HG02759 (cell line): Measurements from ENCODE around the gene ADGRE1.

Experiments used
- ATAC-seq: cut with Tn5 transposase; IDR thresholded peaks from one replicate; pipeline ENCODE4 v1.9.1; 2021; ENCODE audit warnings: mild to moderate bottlenecking, moderate library complexity; ENCODE audit not compliant: unreplicated experiment

ADGRE1 gene

DNA sequence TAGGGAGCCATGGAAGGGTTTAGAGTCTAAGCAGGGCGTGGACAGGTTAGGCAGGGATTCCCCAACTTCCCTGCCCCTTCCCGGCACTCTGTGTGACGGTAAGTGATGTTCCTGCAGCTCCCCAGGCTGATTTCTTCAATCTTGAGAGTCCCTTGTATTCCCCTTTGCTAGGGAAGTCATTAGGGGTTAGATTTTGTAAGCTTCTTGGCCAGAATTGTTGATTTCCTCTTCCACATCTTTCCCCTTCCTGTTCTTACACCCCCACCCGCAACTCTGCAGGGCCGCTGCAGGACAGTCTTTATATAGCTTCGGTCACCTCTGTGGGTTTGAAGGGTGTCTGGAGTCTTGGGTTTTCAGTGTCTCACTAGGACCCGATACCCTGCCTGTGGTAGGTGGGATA lies 10.6 kb upstream of the ADGRE1 start:
- no peak for ATAC-seq

DNA sequence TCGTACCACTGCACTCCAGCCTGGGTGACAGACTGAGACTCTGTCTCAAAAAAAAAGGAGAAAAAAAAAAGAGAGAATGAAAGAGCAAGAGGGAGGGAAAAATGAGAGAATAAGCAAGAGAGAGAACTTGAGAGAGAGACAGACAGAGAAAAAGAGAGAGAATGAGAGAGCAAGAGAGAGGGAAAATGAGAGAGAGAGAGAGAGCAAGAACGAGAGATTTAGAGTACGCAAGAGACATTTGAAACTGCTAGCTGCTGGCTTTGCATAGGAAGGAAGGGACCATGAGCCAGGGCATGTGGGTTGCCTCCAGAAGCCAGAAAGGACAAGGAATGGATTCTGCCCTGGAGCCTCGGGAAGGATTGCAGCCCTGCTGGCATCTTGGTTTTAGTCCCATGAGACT lies 9.6 kb upstream of the ADGRE1 start:
- ATAC-seq = no peak

DNA sequence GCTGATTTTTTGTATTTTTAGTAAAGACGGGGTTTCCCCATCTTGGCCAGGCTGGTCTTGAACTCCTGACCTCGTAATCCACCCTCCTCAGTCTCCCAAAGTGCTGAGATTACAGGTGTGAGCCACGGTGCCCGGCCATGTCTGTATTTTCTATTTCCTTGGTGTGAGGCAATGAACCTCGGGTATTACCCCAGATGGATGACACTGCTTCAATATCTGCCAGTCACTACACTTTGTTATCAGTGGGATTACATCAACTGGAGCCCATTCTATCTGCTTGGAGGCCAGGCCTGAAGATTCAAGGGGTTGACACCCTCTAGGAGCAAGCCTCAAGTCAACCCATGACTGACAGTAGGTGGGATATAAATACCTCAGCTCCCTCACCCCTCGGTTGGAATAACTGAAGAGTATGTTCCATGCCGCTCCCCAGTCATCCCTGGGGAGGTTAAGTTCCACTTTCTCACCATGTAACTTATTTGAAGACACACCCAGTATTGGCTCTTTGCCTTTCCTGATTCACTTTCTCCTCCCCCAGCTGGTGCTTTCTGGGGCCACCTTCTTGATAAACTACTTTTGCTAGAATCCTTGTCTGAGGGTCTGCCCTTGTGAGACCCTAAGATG lies 992 bp upstream of the ADGRE1 start:
- ATAC-seq = no peak

DNA sequence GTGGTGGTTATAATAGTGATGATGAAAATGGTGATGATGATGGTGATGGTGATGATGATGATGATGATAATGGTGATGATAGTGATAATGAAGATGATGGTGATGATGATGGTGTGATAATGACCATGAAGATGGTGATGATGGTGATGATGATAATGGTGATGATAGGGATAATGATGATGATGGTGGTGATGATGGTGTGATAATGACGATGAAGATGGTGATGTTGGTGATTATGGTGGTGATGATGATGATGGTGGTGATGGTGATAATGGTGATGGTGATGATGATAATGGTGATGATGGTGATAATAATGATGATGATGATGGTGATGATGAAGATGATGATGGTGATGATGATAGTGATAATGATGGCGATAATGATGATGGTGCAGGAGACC lies 1.6 kb downstream of the ADGRE1 start:
- no peak for ATAC-seq

DNA sequence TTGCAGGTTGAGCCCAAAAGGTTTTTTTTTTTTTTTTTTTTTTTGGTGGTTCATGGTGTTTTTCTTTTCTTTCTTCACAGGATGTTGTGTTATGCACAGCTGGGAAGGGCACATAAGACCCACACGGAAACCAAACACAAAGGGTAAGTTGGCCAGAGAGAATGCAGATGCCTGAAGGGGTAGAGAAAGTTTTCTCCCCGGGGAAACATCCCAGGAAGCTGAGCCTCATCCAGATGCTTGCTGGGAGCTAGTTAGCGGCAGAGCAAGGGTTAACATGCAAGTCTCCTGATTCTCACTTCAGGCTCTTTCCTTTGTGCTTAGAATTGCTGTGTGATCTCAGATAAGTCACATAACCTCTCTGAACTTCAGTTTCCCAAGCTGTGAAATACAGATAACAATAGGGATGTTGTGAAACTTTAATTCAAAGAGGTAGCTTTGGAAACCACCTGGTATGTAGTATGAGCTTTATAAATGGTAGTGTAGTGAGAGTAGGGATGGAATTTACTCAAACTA lies 3.1 kb downstream of the ADGRE1 start:
- no peak for ATAC-seq

DNA sequence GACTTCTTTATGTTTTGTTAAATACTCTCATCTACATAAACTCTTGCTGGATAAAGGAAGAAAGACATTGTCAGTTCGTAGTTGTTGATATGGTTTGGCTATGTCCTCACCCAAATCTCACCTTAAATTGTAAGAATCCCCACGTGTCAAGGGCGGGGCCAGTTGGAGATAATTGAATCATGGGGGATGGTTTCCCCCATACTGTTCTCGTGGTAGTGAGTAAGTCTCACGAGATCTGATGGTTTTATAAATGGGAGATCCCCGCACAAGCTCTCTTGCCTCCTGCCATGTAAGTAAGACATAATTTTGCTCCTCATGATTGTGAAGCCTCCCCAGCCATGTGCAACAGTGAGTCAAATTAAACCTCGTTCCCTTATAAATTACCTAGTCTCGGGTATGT lies 3.6 kb downstream of the ADGRE1 start:
- ATAC-seq = no peak

DNA sequence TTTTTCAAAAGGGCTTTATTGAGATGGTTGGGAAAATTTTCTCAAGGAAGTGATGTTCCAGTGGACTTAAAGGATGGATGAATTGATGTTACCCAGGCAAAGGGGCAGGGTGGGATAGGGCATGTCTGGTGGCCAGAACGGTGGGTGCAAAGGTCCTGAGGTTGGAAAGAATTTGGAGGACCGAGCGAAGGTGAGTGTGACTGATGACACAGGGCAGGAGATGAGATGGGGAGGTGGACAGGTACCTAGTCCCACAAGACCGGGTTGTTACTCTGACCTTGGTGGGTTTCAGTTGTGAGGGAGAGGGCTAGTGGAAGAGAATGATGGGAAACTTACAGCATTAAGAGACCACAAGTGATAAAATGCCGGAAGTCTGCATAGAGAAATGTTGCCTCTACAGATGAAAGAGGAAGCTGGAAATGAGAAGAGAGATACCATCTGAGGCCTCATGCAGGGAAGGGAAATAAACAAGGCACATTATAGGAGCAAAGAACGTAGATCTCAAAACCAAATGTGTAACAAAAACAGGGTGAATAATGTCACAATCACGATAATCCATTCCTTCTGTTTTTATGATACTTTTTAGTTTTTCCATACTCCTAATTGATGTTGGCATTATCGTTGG lies 4.5 kb downstream of the ADGRE1 start:
- no peak for ATAC-seq

DNA sequence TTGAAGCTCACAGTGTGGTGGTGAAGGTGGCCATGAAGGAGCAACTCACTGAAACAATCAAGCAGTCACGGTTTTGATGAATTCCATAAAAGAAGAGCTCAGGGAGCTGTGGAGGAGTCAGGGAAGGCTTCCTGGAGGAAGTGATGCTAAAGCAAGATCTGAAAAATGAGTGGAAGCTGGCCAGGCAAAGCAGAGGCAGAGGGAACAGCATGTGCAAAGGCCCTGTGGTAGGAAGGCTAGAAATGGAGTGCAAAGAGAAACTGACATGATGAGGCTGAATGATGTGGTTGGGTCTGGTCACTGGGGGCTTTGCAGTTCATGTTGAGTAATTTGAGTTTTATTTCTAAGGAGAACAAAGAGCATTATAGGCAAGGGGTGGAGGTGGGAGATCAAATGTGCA lies 6.9 kb downstream of the ADGRE1 start:
- ATAC-seq = no peak

DNA sequence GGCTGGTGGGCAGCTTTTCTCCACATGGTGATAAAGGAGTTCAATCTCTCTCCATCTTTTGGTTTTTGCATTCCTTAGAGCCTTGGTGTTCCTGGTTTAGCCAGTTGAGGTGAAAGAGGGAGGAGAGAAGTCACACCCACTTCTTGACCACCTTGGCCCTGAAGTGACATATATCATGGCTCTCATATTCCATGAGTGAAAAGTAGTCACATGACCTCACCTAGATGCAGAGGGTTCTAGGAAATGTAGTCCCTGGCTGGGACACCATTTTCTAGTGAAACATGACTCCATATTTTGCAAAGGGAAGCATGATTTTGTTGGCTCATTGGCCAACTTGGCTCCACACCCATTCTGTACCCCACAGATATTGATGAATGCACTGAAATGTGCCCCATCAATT lies 16.1 kb downstream of the ADGRE1 start:
- ATAC-seq = no peak

DNA sequence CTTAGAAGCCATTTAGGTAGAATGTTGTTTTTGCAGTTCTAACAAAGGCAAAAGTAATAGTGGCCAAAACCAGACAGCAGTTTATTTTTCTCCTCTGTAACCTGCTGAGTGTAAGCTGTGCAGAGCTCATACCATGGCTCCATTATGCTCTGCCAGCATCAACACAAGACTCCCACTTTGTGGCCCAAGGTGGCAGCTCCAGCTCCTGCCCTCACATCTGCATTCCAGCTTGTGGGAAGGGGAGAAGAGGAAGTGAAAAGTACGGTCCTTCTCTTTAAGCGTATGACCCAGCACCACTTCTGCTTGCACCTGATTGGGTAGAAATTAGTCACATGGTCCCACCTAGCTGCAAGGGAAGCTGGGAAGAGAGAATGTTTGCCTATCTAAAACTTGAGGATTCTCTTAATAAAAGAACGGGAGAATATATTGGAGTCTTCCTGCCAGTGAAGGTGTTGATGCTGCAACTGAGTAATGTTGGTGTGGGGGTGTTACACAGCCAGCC lies 19.2 kb downstream of the ADGRE1 start:
- ATAC-seq = no peak

DNA sequence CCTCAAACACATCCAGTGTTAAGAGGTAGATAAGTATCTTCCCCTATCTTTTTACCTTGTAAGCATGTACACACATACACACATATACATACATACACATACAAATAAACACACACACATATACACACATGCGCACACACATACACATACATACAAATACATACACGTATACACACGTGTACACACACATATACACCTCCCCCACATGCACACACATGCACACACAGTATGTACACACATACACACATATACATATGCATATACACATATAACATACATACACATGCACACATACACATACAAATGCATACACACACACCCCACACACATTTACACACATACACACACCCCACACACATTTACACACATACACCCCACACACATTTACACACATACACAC lies 24.1 kb downstream of the ADGRE1 start:
- ATAC-seq = no peak

DNA sequence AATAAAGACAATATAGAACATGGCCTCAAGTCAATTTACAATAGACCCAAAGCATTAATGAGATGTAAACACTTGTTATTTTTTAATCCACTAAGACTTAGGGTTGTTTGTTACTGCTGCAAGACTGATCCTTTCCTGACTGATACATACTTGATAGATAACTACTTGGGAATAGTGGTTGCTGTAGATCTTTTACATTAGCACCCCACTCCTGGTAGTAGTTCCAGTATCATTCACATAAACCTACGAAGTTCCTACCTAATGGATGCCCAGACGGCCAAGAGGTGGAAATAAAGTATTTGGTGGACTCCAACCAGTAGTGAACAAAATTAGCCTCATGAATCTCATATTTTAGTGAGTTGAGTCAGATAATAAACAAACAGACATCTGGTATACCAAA lies 26.9 kb downstream of the ADGRE1 start:
- ATAC-seq = no peak

DNA sequence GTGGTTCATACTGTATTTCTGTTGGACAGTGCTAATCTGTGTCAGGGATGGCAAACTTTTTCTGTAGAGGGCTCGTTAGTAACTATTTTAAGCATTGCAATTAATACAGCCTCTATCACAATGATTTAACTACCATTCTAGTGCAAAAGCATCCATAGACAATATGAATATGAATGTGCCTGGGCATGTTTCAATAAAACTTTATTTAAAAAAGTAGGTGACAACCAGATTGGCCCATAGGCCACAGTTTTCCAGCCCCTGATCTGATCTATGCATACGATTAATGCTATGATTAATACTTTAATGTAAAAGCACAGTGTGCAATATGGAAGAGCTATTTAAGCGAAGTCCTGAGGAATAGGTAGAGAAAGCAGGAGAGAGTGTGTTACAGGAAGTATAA lies 29.6 kb downstream of the ADGRE1 start:
- no peak for ATAC-seq

DNA sequence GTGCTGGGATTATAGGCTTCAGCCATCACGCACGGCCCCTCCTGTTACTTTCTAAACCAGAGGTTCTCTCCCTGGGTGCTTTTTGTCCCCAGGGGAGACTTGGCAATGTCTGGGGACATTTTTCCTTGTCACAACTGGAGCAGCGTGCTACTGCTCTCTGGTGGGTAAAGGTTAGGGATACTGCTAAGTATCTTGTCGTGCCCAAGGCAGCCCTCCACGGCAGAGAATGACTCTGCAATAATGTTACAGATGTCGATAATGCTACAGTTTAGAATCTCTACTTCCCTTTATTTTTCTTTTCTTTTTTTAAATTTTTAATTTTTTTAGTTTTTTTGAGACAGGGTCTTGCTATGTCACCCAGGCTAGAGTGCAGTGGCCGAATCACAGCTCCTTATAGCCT lies 38.0 kb downstream of the ADGRE1 start:
- no peak for ATAC-seq

DNA sequence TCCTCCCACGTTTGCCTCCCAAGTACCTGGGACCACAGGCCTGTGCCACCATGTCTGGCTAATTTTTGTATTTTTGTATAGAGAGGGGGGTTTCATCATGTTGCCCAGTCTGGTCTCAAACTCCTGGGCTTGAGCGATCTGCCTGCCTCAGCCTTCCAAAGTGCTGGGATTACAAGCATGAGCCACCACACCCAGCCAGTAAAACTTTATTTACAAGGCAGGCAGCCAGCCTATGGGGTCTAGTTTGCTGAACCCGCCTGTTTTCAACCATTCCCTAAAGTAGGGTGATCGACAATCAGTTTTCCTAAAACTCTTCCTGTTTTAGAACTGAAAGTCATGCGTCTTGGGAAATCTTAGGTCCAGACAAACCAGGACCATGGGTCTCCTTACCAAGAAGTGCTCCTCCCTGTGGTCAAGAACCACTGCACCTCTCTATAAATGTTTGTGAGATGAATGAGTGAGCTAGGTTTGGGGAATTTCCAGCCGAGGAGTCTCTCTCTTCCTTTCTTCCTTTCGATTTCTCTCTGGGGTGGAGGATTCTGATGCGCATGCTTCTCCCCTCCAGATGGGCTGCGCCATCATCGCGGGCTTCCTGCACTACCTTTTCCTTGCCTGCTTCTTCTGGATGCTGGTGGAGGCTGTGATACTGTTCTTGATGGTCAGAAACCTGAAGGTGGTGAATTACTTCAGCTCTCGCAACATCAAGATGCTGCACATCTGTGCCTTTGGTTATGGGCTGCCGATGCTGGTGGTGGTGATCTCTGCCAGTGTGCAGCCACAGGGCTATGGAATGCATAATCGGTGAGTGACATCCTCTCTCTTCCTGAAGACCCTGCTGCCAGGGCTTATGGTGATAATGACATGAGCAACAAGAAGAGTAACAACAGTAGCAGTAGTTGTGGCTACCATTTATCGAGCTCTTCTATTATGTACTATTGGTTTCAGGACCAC lies 38.7 kb downstream of the ADGRE1 start:
- ATAC-seq = no peak

DNA sequence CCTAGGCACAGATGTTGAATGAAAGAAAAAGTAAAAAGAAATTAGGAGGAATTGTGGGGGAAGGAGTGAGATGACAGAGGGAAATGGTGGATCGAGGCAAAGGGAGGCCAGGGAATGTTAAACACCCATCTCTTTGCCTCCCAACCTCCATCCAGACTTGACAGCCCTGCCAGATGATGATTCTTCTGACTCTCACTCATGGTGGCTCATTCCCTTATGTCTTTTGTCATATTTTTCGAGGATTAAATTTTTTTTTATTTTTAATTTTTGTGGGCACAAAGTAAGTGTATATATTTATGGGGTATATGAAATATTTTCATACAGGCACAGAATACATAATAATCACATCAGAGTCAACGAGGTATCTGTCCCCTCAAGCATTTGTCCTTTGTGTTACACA lies 42.8 kb downstream of the ADGRE1 start:
- no peak for ATAC-seq

DNA sequence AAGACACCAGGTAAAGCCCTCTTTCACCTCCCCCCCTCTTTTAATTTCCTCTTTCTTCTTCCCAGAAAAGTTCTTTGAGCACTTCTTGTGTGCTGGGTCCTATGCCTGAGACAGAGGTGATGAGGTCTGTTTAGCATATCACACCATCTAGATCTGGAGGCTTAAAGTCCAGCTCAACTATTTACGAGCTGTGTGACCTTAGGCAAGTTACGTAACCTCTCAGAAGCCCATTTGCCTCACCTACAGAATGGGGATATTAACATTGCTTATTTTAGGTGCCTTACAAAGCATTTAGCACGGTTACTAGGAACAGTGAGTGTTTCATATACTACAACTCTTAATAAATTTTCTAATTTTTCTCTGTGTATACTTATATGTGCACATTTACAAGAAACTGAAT lies 47.7 kb downstream of the ADGRE1 start:
- ATAC-seq = no peak

DNA sequence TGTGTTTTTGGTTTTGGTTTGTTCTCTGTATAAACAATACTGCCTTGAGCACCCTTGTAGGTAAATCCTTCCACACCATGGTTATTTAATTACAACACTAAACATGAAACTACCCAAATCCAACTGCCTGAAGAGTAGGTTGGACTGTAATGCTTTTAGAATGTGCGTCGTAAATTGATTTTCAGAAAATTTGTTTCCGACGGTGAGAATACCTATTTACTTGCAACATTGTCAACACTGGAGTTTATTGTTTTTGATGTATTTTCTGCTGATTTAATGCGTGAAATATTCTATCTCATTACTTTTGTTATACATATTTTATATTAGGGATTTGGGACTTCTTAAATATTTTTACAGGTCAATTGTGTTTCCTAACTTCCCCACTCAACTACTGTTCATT lies 48.2 kb downstream of the ADGRE1 start:
- no peak for ATAC-seq

DNA sequence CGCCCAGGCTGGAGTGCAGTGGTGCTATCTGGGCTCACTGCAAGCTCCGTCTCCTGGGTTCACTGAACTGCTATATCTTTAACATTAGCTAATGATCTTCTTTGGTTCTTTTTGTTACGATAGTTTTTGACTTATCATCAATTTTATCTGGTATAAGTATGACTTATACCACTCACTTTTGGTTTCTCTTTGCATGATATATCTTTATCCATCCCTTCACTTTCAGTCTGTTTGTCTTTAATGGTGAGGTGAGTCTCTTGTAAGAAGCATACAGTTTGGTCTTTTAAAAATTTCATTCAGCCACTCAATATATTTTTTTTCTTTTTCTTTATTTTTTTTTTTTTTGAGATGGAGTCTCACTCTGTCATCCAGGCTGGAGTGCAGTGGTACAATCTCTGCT lies 58.4 kb downstream of the ADGRE1 start:
- ATAC-seq = no peak

DNA sequence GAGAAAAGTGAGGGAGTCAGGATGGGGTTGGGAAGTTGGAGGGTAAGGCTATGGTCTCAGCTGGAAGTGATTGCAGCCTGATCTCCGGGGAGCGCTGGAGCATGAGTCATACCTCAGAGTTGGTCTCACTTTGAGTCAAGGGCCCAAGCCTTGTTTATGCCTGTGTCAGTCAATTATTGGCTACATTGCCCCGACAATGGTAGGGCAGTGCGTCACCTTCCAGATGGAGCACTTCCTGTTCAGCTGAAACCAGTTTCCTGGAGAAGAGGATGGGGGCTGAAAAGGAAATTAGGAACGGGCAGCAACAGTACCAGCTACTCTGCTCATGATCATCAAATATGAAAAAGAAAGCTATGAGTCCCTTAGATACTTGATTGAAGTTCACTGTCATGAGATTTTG lies 60.4 kb downstream of the ADGRE1 start:
- peak; percentile 64 for ATAC-seq

DNA sequence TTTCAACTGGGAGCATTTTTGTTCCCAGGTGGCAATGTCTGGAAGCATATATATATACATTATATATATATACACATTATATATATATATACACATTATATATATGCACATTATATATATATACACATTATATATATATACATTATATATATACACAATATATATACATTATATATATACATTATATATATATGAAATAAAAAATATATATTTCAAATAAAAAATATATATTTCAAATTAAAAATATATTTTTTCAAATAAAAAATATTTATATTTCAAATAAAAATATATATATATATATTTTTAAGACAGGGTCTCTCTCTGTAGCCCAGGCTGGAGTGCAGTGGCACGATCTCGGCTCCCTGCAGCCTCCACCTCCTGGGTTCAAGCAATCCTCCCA lies 61.5 kb downstream of the ADGRE1 start:
- no peak for ATAC-seq

DNA sequence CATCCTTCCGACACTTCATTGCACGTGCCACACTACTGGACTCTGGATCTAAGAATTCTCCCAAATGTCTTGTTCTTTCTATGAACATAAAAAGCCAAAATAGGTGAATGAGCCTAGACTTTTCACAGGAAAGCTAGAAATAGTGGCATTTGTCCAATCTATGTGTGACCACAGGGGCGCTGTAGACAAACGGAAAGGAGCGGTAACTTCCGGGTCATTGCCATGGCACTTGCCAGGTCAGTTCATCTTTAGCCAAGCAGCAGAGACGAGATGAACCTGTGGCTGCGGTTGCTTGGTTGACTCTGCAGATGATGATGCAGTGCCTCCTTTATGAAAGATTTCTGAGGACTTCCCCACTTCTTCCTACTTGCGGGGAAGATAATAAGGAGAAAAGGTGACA lies 65.6 kb downstream of the ADGRE1 start:
- no peak for ATAC-seq
